CD4-positive, alpha-beta memory T cell (primary cell): ENCODE results near the gene GHRH. TPM values are rescaled to one million over a fixed set of nuclear protein-coding genes. Genes with fewer than 3 reads are reported as not detected.

Experiments
- CTCF ChIA-PET: fragments of 350-600 bp; sonication (Branson Sonifier 250); formaldehyde crosslinking; loops from one replicate; lab custom pipeline; 2021; ENCODE audit warnings: inconsistent platforms; ENCODE audit not compliant: partially characterized antibody; lab: Charles Lee
- POLR2A ChIA-PET: fragments of 350-600 bp; sonication (Branson Sonifier 250); formaldehyde crosslinking; loops from one replicate; lab custom pipeline; 2021; ENCODE audit not compliant: partially characterized antibody; lab: Charles Lee
- DNase-seq, 5 donors: peaks; one replicate each; pipeline versions ENCODE4 v3.0.0 to v3.0.0-alpha.2; 2020 to 2022; ENCODE audit warnings: mixed read lengths in 1 of 5
- H3K27ac ChIP-seq: one replicate; pipeline ENCODE4 v1.7.0; 2013; ENCODE audit warnings: low read depth, low read length
- H3K27me3 ChIP-seq: 2 replicates; pipeline ENCODE4 v1.7.0; 2013; ENCODE audit warnings: mild to moderate bottlenecking, low read length, moderate library complexity; ENCODE audit not compliant: insufficient read depth
- H3K36me3 ChIP-seq: 2 replicates; pipeline ENCODE4 v1.7.0; 2013; ENCODE audit warnings: mild to moderate bottlenecking, low read length, moderate library complexity; ENCODE audit not compliant: insufficient read depth
- H3K4me1 ChIP-seq: 2 replicates; pipeline ENCODE4 v1.7.0; 2013; ENCODE audit warnings: mild to moderate bottlenecking, low read length, moderate library complexity; ENCODE audit not compliant: insufficient read depth
- H3K4me3 ChIP-seq, 2 donors: one replicate each; pipeline ENCODE4 v1.7.0; 2013; ENCODE audit warnings: low read length in 2 of 2, mild to moderate bottlenecking in 1 of 2
- H3K9me3 ChIP-seq, 2 donors: one replicate each; pipeline ENCODE4 v1.7.0; 2013; ENCODE audit warnings: low read length in 2 of 2, control low read depth in 1 of 2; ENCODE audit not compliant: control insufficient read depth in 1 of 2
- H3K27ac Mint-ChIP-seq, 7 donors: one replicate each; pipeline ENCODE4 v1.8.0; 2020 to 2021; ENCODE audit warnings: mixed read lengths in 7 of 7, mild to moderate bottlenecking in 6 of 7, inconsistent platforms in 3 of 7, moderate library complexity in 3 of 7
- H3K27me3 Mint-ChIP-seq, 2 donors: one replicate each; pipeline ENCODE4 v1.8.0; 2020 to 2021; ENCODE audit warnings: mixed read lengths in 2 of 2
- H3K36me3 Mint-ChIP-seq, 2 donors: one replicate each; pipeline ENCODE4 v1.8.0; 2020 to 2021; ENCODE audit warnings: mixed read lengths in 2 of 2, inconsistent platforms in 1 of 2, mild to moderate bottlenecking in 1 of 2
- H3K4me1 Mint-ChIP-seq, 4 donors: one replicate each; pipeline ENCODE4 v1.8.0; 2020 to 2021; ENCODE audit warnings: mixed read lengths in 4 of 4, mild to moderate bottlenecking in 1 of 4
- H3K4me3 Mint-ChIP-seq, 8 donors: one replicate each; pipeline ENCODE4 v1.8.0; 2020 to 2021; ENCODE audit warnings: mixed read lengths in 8 of 8, mild to moderate bottlenecking in 7 of 8, moderate library complexity in 6 of 8, inconsistent platforms in 3 of 8
- H3K9me3 Mint-ChIP-seq, 8 donors: one replicate each; pipeline ENCODE4 v1.8.0; 2020 to 2021; ENCODE audit warnings: mixed read lengths in 8 of 8, mild to moderate bottlenecking in 5 of 8, inconsistent platforms in 3 of 8, moderate library complexity in 1 of 8
- intact Hi-C: fragments of 100-400 bp; cut with micrococcal nuclease; formaldehyde crosslinking; loops from one replicate; pipeline ENCODE4 v1.15.1; 2023
- polyA plus RNA-seq, 2 donors: library from polyadenylated mRNA; unstranded; fragments of 300-500 nt; fragmentation: Illumina TruSeq; gene quantifications; one replicate each; pipeline ENCODE4 v1.2.3, GENCODE V29; 2021
- total RNA-seq, 2 experiments: library from RNA; stranded (reverse); gene quantifications; one replicate each; pipeline ENCODE4 v1.2.3, GENCODE V29; 2021

The GHRH gene
- total and polyA plus RNA-seq, 4 experiments from 2014 or later, result not detected

DNA sequence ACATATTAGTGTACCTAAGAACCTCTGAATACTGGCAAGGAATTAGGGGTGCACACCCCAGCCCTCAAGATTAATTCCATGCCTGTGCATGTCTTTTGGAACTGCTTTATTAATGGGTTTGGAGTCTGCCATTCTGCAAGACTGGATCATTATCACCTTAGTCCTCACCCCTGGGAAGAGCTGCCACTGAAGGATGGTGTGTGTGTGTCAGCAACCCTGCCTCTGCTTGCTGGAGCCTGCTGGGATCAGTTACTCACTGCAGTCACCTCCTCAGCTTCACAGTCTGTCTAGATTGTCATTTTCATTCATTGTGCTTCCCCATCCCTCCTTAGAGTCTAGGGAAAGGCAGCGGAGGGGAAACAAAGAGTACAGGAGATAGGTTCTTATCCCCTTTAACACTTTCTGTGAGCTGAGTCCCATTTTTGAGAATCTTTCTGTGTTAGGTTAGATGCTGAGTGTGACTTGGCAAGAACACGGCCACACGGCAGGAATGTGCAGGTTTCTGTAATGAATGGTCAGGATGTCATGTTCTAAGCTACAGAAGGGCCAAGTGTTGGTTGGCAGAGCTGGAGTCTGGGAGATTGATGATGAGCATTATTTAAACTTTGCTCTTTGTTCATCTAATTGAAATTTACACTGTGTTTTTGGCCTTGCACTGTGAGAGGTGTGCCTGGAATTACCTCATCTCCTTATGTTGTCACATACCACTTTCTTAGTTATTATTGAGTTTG lies 21.1 kb downstream of the GHRH start:
- peaks cover 71% of the 10 kb centered on the region for H3K36me3 ChIP-seq
- H3K4me3 ChIP-seq, result no peak overlapping the region
- DNase-seq, result no peak
- H3K4me3 Mint-ChIP-seq, result no peak overlapping the region
- intact Hi-C loops, result no loop called here
- ChIA-PET POLR2A (no interaction called here), CTCF (interaction anchor here (1.5 kb wide), 1 partner anchor 39 kb away, joined by 4 read pairs; no protein-coding TSS in a partner anchor)
- H3K4me1 Mint-ChIP-seq, result no peaks in the 10 kb centered on the region
- no peak overlapping the region for H3K27ac ChIP-seq
- no peaks in the 10 kb centered on the region for H3K27me3 ChIP-seq
- no peaks in the 10 kb centered on the region for H3K27me3 Mint-ChIP-seq
- no peaks in the 10 kb centered on the region for H3K4me1 ChIP-seq
- H3K36me3 Mint-ChIP-seq, result peaks cover 74 to 88% of the 10 kb centered on the region in 2 donors
- peak overlapping the region in 1 of 7 donors; percentile 29 for H3K27ac Mint-ChIP-seq
- H3K9me3 Mint-ChIP-seq, result no peaks in the 10 kb centered on the region
- no peaks in the 10 kb centered on the region for H3K9me3 ChIP-seq

DNA sequence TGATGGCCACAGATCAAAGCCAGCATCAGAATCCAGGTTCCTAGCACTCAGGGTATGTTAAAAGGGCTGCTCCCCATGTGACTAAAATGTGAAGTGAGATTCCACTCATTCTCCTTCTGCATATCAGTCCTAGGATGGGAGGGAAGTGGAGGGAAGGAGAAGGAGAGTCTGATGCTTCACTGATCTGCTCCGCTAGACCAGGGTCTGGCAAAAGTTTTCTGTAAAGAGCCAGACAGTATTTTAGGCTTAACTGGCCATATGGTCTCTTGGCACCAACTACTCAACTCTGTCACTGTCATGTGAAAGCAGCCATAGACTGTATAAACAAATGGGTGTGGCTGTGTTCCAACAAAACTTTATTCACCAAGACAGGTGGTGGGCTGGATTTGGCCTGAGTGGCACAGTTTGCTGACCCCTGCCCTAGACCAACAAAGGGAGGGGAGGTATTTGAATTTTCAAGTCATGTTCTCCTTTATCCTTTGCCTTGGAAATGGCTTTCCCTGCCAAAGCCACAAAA lies 22.6 kb downstream of the GHRH start:
- H3K4me1 ChIP-seq, result no peaks in the 10 kb centered on the region
- POLR2A ChIA-PET, result no interaction called here
- no peak overlapping the region for H3K4me3 ChIP-seq
- peak overlapping the region in 1 of 7 donors; percentile 46 for H3K27ac Mint-ChIP-seq
- CTCF ChIA-PET, result no interaction called here
- H3K4me1 Mint-ChIP-seq, result no peaks in the 10 kb centered on the region
- no peaks in the 10 kb centered on the region for H3K27me3 Mint-ChIP-seq
- H3K27me3 ChIP-seq, result no peaks in the 10 kb centered on the region
- H3K36me3 Mint-ChIP-seq, result peaks cover 85 to 92% of the 10 kb centered on the region in 2 donors
- H3K9me3 ChIP-seq, result no peaks in the 10 kb centered on the region
- no peak for DNase-seq
- H3K36me3 ChIP-seq, result peaks cover 84% of the 10 kb centered on the region
- no peak overlapping the region for H3K4me3 Mint-ChIP-seq
- intact Hi-C loops, result no loop called here
- H3K9me3 Mint-ChIP-seq, result no peaks in the 10 kb centered on the region
- no peak overlapping the region for H3K27ac ChIP-seq

- Histone ChIP-seq H3K4me1 (no peaks in the 10 kb centered on the region), H3K4me3 (no peak overlapping the region), H3K27ac (no peak overlapping the region), H3K27me3 (no peaks in the 10 kb centered on the region), H3K9me3 (no peaks in the 10 kb centered on the region), H3K36me3 (peaks cover 89% of the 10 kb centered on the region)
- Mint-ChIP-seq H3K9me3 (no peaks in the 10 kb centered on the region), H3K4me1 (no peaks in the 10 kb centered on the region), H3K36me3 (peaks cover 85 to 93% of the 10 kb centered on the region in 2 donors), H3K27me3 (no peaks in the 10 kb centered on the region), H3K4me3 (no peak overlapping the region), H3K27ac (no peak overlapping the region)
- ChIA-PET CTCF (no interaction called here), POLR2A (no interaction called here)
- intact Hi-C loops, result no loop called here
- DNase-seq, result no peak
These were observed 23.2 kb downstream of the GHRH start for GRCh38 chr20:37238426-37238825.

- POLR2A ChIA-PET, result no interaction called here
- no peaks in the 10 kb centered on the region for H3K9me3 Mint-ChIP-seq
- Histone ChIP-seq H3K27ac (no peak overlapping the region), H3K4me1 (no peaks in the 10 kb centered on the region), H3K36me3 (peaks cover 89% of the 10 kb centered on the region), H3K27me3 (no peaks in the 10 kb centered on the region), H3K9me3 (no peaks in the 10 kb centered on the region), H3K4me3 (no peak overlapping the region)
- H3K4me3 Mint-ChIP-seq, result no peak overlapping the region
- no peak overlapping the region for H3K27ac Mint-ChIP-seq
- no peaks in the 10 kb centered on the region for H3K4me1 Mint-ChIP-seq
- CTCF ChIA-PET, result no interaction called here
- no peaks in the 10 kb centered on the region for H3K27me3 Mint-ChIP-seq
- intact Hi-C loops, result no loop called here
- DNase-seq, result no peak
- H3K36me3 Mint-ChIP-seq, result peaks cover 80 to 90% of the 10 kb centered on the region in 2 donors
These were observed 24.0 kb downstream of the GHRH start for GRCh38 chr20:37237656-37238055.

GRCh38 chr20:37236462-37236861 lies 25.2 kb downstream of the GHRH start:
- no peak overlapping the region for H3K27ac ChIP-seq
- ChIA-PET POLR2A (no interaction called here), CTCF (no interaction called here)
- intact Hi-C loops, result no loop called here
- peaks cover 89% of the 10 kb centered on the region for H3K36me3 ChIP-seq
- DNase-seq, result no peak
- H3K4me3 Mint-ChIP-seq, result no peak overlapping the region
- no peaks in the 10 kb centered on the region for H3K27me3 ChIP-seq
- no peak overlapping the region for H3K4me3 ChIP-seq
- H3K36me3 Mint-ChIP-seq, result peaks cover 81 to 90% of the 10 kb centered on the region in 2 donors
- no peak overlapping the region for H3K27ac Mint-ChIP-seq
- no peaks in the 10 kb centered on the region for H3K4me1 ChIP-seq
- H3K9me3 Mint-ChIP-seq, result no peaks in the 10 kb centered on the region
- no peaks in the 10 kb centered on the region for H3K4me1 Mint-ChIP-seq
- H3K27me3 Mint-ChIP-seq, result no peaks in the 10 kb centered on the region
- H3K9me3 ChIP-seq, result no peaks in the 10 kb centered on the region

DNA sequence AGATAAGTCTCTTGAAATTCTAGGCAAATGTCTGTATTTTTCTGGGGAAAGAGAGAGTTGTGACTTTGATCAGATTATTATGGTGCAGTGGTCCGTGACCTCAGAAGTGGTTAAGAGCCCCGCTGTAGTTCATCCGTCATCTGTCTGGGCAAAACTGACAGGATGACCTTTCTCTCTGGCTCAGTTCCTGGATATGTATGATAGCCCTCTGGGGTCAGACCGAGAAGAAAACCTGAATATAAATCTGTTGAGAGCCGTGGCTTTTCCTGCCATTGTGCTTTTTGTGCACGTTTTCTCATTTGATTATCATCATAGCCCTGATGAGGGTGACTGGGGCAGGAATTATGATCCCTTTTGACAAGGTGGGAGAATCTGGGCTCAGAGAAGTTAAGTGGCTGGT lies 26.5 kb downstream of the GHRH start:
- no peak overlapping the region for H3K27ac ChIP-seq
- H3K27me3 ChIP-seq, result no peaks in the 10 kb centered on the region
- peaks cover 0 to 3% (median 0%) of the 10 kb centered on the region in 4 donors for H3K4me1 Mint-ChIP-seq
- CTCF ChIA-PET, result no interaction called here
- no peak overlapping the region for H3K4me3 Mint-ChIP-seq
- no peaks in the 10 kb centered on the region for H3K4me1 ChIP-seq
- H3K9me3 Mint-ChIP-seq, result no peaks in the 10 kb centered on the region
- DNase-seq, result no peak
- H3K27me3 Mint-ChIP-seq, result no peaks in the 10 kb centered on the region
- peaks cover 78 to 90% of the 10 kb centered on the region in 2 donors for H3K36me3 Mint-ChIP-seq
- H3K27ac Mint-ChIP-seq, result peak overlapping the region in 1 of 7 donors; percentile 43
- POLR2A ChIA-PET, result no interaction called here
- intact Hi-C loops, result no loop called here
- H3K9me3 ChIP-seq, result no peaks in the 10 kb centered on the region
- no peak overlapping the region for H3K4me3 ChIP-seq
- peaks cover 91% of the 10 kb centered on the region for H3K36me3 ChIP-seq

DNA sequence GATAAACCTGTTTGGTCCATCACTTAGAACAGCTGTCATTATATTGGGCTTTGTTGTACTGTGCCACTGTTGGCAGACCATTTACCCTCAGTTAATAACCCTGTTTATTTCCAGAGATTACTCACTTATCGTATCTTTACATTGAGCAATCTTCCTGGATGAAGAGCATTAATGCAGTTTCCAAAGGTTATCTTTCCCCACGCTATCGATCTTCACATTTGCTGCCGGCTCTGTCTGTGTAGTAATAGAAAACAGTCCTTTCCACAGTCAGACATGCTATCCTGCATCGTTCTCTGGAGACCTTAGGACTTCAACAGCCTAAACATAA lies 27.4 kb downstream of the GHRH start:
- peaks cover 0 to 3% (median 0%) of the 10 kb centered on the region in 4 donors for H3K4me1 Mint-ChIP-seq
- peaks cover 78 to 90% of the 10 kb centered on the region in 2 donors for H3K36me3 Mint-ChIP-seq
- CTCF ChIA-PET, result no interaction called here

More for the DNA sequence above, 27.4 kb downstream of the GHRH start:
- Histone ChIP-seq H3K27ac (no peak overlapping the region), H3K36me3 (peaks cover 94% of the 10 kb centered on the region), H3K4me1 (no peaks in the 10 kb centered on the region), H3K27me3 (no peaks in the 10 kb centered on the region), H3K4me3 (no peak overlapping the region), H3K9me3 (no peaks in the 10 kb centered on the region)
- Mint-ChIP-seq H3K27me3 (no peaks in the 10 kb centered on the region), H3K27ac (no peak overlapping the region), H3K9me3 (no peaks in the 10 kb centered on the region), H3K4me3 (no peak overlapping the region)
- POLR2A ChIA-PET, result no interaction called here
- intact Hi-C loops, result no loop called here
- no peak for DNase-seq
